ENCODE measurements around the gene DNAH9.

DNAH9 gene

DNA sequence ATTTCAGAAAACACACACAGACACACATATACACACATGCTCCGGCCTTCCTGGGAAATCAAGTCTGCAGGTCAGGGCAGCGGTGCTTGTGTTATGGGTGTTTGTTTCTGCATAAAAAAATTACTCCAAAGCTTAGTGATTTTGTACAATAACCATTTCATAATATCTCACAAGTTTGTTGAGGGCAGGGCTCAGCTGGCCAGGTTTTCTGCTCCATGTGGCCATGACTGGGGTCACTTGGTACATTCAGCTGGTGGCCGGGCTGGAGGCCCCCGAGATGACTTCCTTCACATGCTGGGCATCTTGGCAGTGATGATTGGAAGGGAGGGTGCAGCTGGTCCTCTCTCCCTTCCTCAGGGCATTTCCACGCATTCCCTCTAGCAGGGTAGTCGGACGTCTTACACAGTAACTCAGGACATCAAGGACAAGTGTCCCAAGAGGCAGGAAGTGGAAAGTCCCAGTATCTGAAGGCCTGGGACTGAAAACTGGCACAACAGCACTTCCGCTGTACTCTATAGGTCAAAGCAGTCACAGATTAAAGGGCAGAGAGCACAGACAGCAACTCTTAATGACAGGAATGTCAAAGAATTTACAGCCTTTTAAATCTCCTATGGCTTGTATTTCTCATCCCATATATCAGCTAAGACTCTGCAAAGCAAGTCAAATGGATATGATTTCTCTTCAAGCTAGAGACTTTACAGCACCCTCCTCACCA lies 271.6 kb downstream of the DNAH9 start:
- H3K4me2 ChIP-seq (ENCODE audit: low read length), result no peak overlapping the region
- H3K9me3 ChIP-seq (ENCODE audit: control insufficient read depth, insufficient read depth, low read length), result no peaks in the 10 kb centered on the region
- H3K27ac ChIP-seq (ENCODE audit: low read depth, low read length), result no peak overlapping the region
- no peaks in the 10 kb centered on the region for H3K27me3 ChIP-seq (ENCODE audit: control insufficient read depth, low read length)
- H4K20me1 ChIP-seq (ENCODE audit: control insufficient read depth, insufficient read depth, low read depth, low read length), result no peaks in the 10 kb centered on the region
- no peaks in the 10 kb centered on the region for H3K4me1 ChIP-seq (ENCODE audit: control insufficient read depth, low read length)
- TF ChIP-seq EZH2phosphoT487 (IDR thresholded peaks at IDR 0.05; ENCODE audit: borderline replicate concordance, low read length), result no peak
- TF ChIP-seq, protein P1, sequence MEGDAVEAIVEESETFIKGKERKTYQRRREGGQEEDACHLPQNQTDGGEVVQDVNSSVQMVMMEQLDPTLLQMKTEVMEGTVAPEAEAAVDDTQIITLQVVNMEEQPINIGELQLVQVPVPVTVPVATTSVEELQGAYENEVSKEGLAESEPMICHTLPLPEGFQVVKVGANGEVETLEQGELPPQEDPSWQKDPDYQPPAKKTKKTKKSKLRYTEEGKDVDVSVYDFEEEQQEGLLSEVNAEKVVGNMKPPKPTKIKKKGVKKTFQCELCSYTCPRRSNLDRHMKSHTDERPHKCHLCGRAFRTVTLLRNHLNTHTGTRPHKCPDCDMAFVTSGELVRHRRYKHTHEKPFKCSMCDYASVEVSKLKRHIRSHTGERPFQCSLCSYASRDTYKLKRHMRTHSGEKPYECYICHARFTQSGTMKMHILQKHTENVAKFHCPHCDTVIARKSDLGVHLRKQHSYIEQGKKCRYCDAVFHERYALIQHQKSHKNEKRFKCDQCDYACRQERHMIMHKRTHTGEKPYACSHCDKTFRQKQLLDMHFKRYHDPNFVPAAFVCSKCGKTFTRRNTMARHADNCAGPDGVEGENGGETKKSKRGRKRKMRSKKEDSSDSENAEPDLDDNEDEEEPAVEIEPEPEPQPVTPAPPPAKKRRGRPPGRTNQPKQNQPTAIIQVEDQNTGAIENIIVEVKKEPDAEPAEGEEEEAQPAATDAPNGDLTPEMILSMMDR (IDR thresholded peaks at IDR 0.05; ENCODE audit: low read depth, low read length, poor library complexity, severe bottlenecking), result no peak
- H3K79me2 ChIP-seq (ENCODE audit: control insufficient read depth, low read length), result no peaks in the 10 kb centered on the region
- H3F3A ChIP-seq (ENCODE audit: control insufficient read depth, insufficient read depth), result no peaks in the 10 kb centered on the region
- no peaks in the 10 kb centered on the region for H3K36me3 ChIP-seq (ENCODE audit: control insufficient read depth, low read length)
- H3K4me3 ChIP-seq (ENCODE audit: low read length), result no peak overlapping the region
- no peaks in the 10 kb centered on the region for H3K9me2 ChIP-seq (replicated peaks; ENCODE audit: control insufficient read depth, low read length)

DNA sequence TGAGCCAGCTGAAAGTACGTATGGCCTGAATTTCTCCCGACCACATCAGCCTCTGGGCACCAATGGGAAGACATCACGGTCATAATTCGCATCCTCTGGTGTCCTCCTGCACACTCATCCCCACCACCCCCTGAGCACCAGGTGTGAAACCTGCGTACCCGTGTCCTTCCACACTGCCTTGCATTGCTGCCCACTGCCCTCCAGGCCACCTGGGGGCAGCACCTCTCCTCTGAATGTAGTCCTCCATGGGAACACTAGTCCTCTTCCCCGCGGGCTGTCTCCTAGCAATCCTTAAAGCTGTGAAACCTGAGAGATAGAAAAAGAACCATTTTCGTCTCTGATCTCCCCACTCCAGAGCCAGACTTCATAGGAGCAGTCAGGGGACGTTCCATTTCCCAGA lies 273.5 kb downstream of the DNAH9 start:
- no peaks in the 10 kb centered on the region for H3F3A ChIP-seq (ENCODE audit: control insufficient read depth, insufficient read depth)
- H3K79me2 ChIP-seq (ENCODE audit: control insufficient read depth, low read length), result no peaks in the 10 kb centered on the region
- no peak for TF ChIP-seq EZH2phosphoT487 (IDR thresholded peaks at IDR 0.05; ENCODE audit: borderline replicate concordance, low read length)
- TF ChIP-seq, protein P1 (IDR thresholded peaks at IDR 0.05; ENCODE audit: low read depth, low read length, poor library complexity, severe bottlenecking), result no peak
- H3K4me2 ChIP-seq (ENCODE audit: low read length), result no peak overlapping the region
- H3K9me2 ChIP-seq (replicated peaks; ENCODE audit: control insufficient read depth, low read length), result no peaks in the 10 kb centered on the region
- H3K4me3 ChIP-seq (ENCODE audit: low read length), result no peak overlapping the region
- H3K36me3 ChIP-seq (ENCODE audit: control insufficient read depth, low read length), result no peaks in the 10 kb centered on the region
- no peaks in the 10 kb centered on the region for H4K20me1 ChIP-seq (ENCODE audit: control insufficient read depth, insufficient read depth, low read depth, low read length)
- no peak overlapping the region for H3K27ac ChIP-seq (ENCODE audit: low read depth, low read length)
- H3K4me1 ChIP-seq (ENCODE audit: control insufficient read depth, low read length), result no peaks in the 10 kb centered on the region
- H3K27me3 ChIP-seq (ENCODE audit: control insufficient read depth, low read length), result no peaks in the 10 kb centered on the region
- H3K9me3 ChIP-seq (ENCODE audit: control insufficient read depth, insufficient read depth, low read length), result no peaks in the 10 kb centered on the region

DNA sequence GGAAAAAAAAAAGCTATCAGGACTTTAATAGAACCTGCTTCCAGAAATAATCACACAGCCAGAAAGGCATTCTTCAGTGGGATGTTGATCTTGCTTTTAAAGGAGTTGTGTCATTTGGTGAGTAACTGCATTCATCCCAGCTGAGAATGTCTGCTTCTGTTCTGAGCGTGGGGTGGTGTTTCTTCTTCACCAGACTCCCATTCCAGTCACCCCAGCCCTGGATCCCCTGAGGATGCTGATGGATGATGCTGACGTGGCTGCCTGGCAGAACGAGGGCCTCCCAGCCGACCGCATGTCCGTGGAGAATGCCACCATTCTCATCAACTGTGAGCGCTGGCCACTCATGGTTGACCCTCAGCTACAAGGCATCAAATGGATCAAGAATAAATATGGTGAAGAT lies 276.5 kb downstream of the DNAH9 start:
- no peak overlapping the region for H3K4me3 ChIP-seq (ENCODE audit: low read length)
- H4K20me1 ChIP-seq (ENCODE audit: control insufficient read depth, insufficient read depth, low read depth, low read length), result no peaks in the 10 kb centered on the region
- TF ChIP-seq, protein P1 (IDR thresholded peaks at IDR 0.05; ENCODE audit: low read depth, low read length, poor library complexity, severe bottlenecking), result no peak
- no peak for TF ChIP-seq EZH2phosphoT487 (IDR thresholded peaks at IDR 0.05; ENCODE audit: borderline replicate concordance, low read length)
- H3K4me1 ChIP-seq (ENCODE audit: control insufficient read depth, low read length), result no peaks in the 10 kb centered on the region
- H3K9me3 ChIP-seq (ENCODE audit: control insufficient read depth, insufficient read depth, low read length), result no peaks in the 10 kb centered on the region
- no peak overlapping the region for H3K27ac ChIP-seq (ENCODE audit: low read depth, low read length)
- H3K4me2 ChIP-seq (ENCODE audit: low read length), result no peak overlapping the region
- H3K9me2 ChIP-seq (replicated peaks; ENCODE audit: control insufficient read depth, low read length), result no peaks in the 10 kb centered on the region
- no peaks in the 10 kb centered on the region for H3F3A ChIP-seq (ENCODE audit: control insufficient read depth, insufficient read depth)
- no peaks in the 10 kb centered on the region for H3K36me3 ChIP-seq (ENCODE audit: control insufficient read depth, low read length)
- H3K79me2 ChIP-seq (ENCODE audit: control insufficient read depth, low read length), result no peaks in the 10 kb centered on the region
- no peaks in the 10 kb centered on the region for H3K27me3 ChIP-seq (ENCODE audit: control insufficient read depth, low read length)

Measured in DOHH2 (cell line).